HepG2 (cell line): ENCODE measurements around the gene RAC3. TPM values are rescaled to one million over a fixed set of nuclear protein-coding genes. Genes with fewer than 3 reads are reported as not detected.

Source experiments
- DBP ChIP-seq: sonication (generic); formaldehyde crosslinking; IDR thresholded peaks from 2 replicates; pipeline ENCODE4 v1.4.0; 2020; ENCODE audit warnings: missing genetic modification reagents; ENCODE audit errors: not compliant biosample characterization
- E2F5 ChIP-seq: sonication (generic); formaldehyde crosslinking; conservative IDR thresholded peaks from 2 replicates; pipeline ENCODE4 v1.4.0; 2020; ENCODE audit warnings: missing genetic modification reagents
- FIP1L1 ChIP-seq: fragments of 200-400 bp; formaldehyde crosslinking; IDR thresholded peaks from 2 replicates; pipeline ENCODE4 v1.6.1; 2018; ENCODE audit warnings: low read depth, mild to moderate bottlenecking, low read length, moderate library complexity, borderline replicate concordance; ENCODE audit not compliant: insufficient read depth
- HDAC6 ChIP-seq: fragments of 200-600 bp; sonication (generic); IDR thresholded peaks from 2 replicates; pipeline ENCODE4 v1.7.0; 2017; ENCODE audit warnings: mild to moderate bottlenecking, antibody characterized with exemption, low read length, low read depth
- LRRFIP1 ChIP-seq: sonication (generic); formaldehyde crosslinking; conservative IDR thresholded peaks from 2 replicates; pipeline ENCODE4 v1.4.0; 2020; ENCODE audit warnings: missing genetic modification reagents
- MLLT10 ChIP-seq: sonication (generic); formaldehyde crosslinking; IDR thresholded peaks from 2 replicates; pipeline ENCODE4 v1.4.0; 2020; ENCODE audit warnings: missing genetic modification reagents
- MZF1 ChIP-seq: sonication (generic); formaldehyde crosslinking; IDR thresholded peaks from 2 replicates; pipeline ENCODE4 v1.8.1; 2023; ENCODE audit warnings: mild to moderate bottlenecking, missing genetic modification reagents, borderline replicate concordance
- ONECUT2 ChIP-seq: sonication (generic); formaldehyde crosslinking; IDR thresholded peaks from 2 replicates; pipeline ENCODE4 v1.4.0; 2020; ENCODE audit warnings: missing genetic modification reagents
- TFDP2 ChIP-seq: sonication (generic); formaldehyde crosslinking; IDR thresholded peaks from 2 replicates; pipeline ENCODE4 v1.4.0; 2020; ENCODE audit warnings: missing genetic modification reagents
- ZBTB44 ChIP-seq: sonication (generic); formaldehyde crosslinking; IDR thresholded peaks from 2 replicates; pipeline ENCODE4 v1.4.0; 2020; ENCODE audit warnings: missing genetic modification reagents
- ZFAT ChIP-seq: sonication (generic); formaldehyde crosslinking; conservative IDR thresholded peaks from 2 replicates; pipeline ENCODE4 v1.8.1; 2023; ENCODE audit warnings: missing genetic modification reagents, inconsistent platforms
- ZFP36L2 ChIP-seq: sonication (generic); formaldehyde crosslinking; IDR thresholded peaks from 2 replicates; pipeline ENCODE4 v1.4.0; 2020; ENCODE audit warnings: missing genetic modification reagents
- ZFP82 ChIP-seq: sonication (generic); formaldehyde crosslinking; IDR thresholded peaks from 2 replicates; pipeline ENCODE4 v1.5.1; 2020; ENCODE audit warnings: mild to moderate bottlenecking, missing genetic modification reagents, borderline replicate concordance
- ZNF10 ChIP-seq: sonication (generic); formaldehyde crosslinking; IDR thresholded peaks from 2 replicates; pipeline ENCODE4 v1.4.0; 2020; ENCODE audit warnings: mild to moderate bottlenecking, low read depth, missing genetic modification reagents, borderline replicate concordance
- ZNF850 ChIP-seq: sonication (generic); formaldehyde crosslinking; conservative IDR thresholded peaks from 2 replicates; pipeline ENCODE4 v1.9.0; 2021; ENCODE audit warnings: mild to moderate bottlenecking, missing genetic modification reagents
- ZSCAN20 ChIP-seq: sonication (generic); formaldehyde crosslinking; IDR thresholded peaks from 2 replicates; pipeline ENCODE4 v1.4.0; 2020; ENCODE audit warnings: missing genetic modification reagents, mild to moderate bottlenecking, borderline replicate concordance
- polyA plus RNA-seq, 8 experiments: library from polyadenylated mRNA; depleted of rRNA in 3 of 8; stranded (reverse) in 7 of 8; unstranded in 1 of 8; fragments of >200 nt; fragmentation: Illumina TruSeq in 4 of 8; extraction: Trizol in 4 of 8; gene quantifications; 2 replicates each; pipeline versions ENCODE4 v1.2.1 to v1.2.3, GENCODE V29; 2011 to 2016; ENCODE audit warnings: low read depth in 4 of 8, missing spikeins in 1 of 8, mixed read lengths in 1 of 8; ENCODE audit not compliant: insufficient read depth in 1 of 8
- total RNA-seq, 5 experiments: library from RNA; depleted of rRNA; stranded (reverse); fragments of >200 nt; fragmentation: Illumina TruSeq; extraction: Trizol; gene quantifications; 2 replicates each; pipeline ENCODE4 v1.2.3, GENCODE V29; 2016; ENCODE audit warnings: low read depth in 1 of 5

Gene RAC3
- total and polyA plus RNA-seq, 2 of the 13 experiments (the other 11 are each of a cell fraction or from before 2014, with no cell fraction given): 10.5 to 21.3 TPM

- no peak; the same call in 1 of the 2 replicates for TF ChIP-seq ZFP82 (CRISPR knock-in tag)
- TF ChIP-seq ZFAT (CRISPR knock-in tag): no peak
- peak; percentile 48; the same call in 1 of the 2 replicates for TF ChIP-seq ONECUT2 (CRISPR knock-in tag)
- 0 out of 2 replicates have a peak, but pooled peaks have one; percentile 36 for TF ChIP-seq ZNF10 (CRISPR knock-in tag)
- TF ChIP-seq MLLT10 (CRISPR knock-in tag): no peak
- no peak; the same call in 1 of the 2 replicates for TF ChIP-seq LRRFIP1 (CRISPR knock-in tag)
- TF ChIP-seq E2F5 (CRISPR knock-in tag): peak; percentile 59; the same call in 1 of the 2 replicates
- TF ChIP-seq ZNF850 (CRISPR knock-in tag): no peak
- TF ChIP-seq MZF1: no peak
- TF ChIP-seq ZSCAN20: 0 out of 2 replicates have a peak, but pooled peaks have one; percentile 88
- no peak for TF ChIP-seq HDAC6
- TF ChIP-seq ZBTB44 (CRISPR knock-in tag): peak; percentile 28; the same call in 1 of the 2 replicates
- no peak for TF ChIP-seq DBP (CRISPR knock-in tag)
- no peak; the same call in 1 of the 2 replicates for TF ChIP-seq ZFP36L2
- peak; percentile 83 for TF ChIP-seq TFDP2 (CRISPR knock-in tag)
- TF ChIP-seq FIP1L1: peak; percentile 90; the same call in 1 of the 2 replicates
These were observed 30.5 kb upstream of the RAC3 start (continued) for GRCh38 chr17:82000803-82001570.
